Measurements from ENCODE around the gene MBNL2.

GRCh38 chr13:97441368-97441767 lies 219.2 kb downstream of the MBNL2 start:
- no peak for TF ChIP-seq CTCF (IDR thresholded peaks at IDR 0.05; ENCODE audit: insufficient read depth, low read length)
- TF ChIP-seq REST (IDR thresholded peaks at IDR 0.05; ENCODE audit: insufficient replicate concordance, low read depth), result no peak

Measured in HL-60 (cell line).